Activated CD4-positive, alpha-beta T cell treated with anti-CD3 and anti-CD28 coated beads, Interleukin-2, Interleukin-4, amounts not matched to agents 100 ng/mL and 50 ng/mL, durations not matched to agents 16 hours and 8 hours (primary cell): Measurements from ENCODE around the gene TP63.

Experiments used
- DNase-seq: peaks from one replicate; pipeline ENCODE4 v3.0.0-alpha.2; 2020; ENCODE audit warnings: low spot score

TP63 gene

GRCh38 chr3:189776149-189776824, 145.1 kb downstream of the TP63 start:
- DNase-seq: no peak

- no peak for DNase-seq
These were observed 147.3 kb downstream of the TP63 start for GRCh38 chr3:189778340-189778950.

GRCh38 chr3:189779166-189779565, 148.0 kb downstream of the TP63 start:
- no peak for DNase-seq

GRCh38 chr3:189780546-189781270, 149.5 kb downstream of the TP63 start:
- no peak for DNase-seq

GRCh38 chr3:189781415-189781814, 150.2 kb downstream of the TP63 start:
- DNase-seq: no peak

- no peak for DNase-seq
These were observed 155.4 kb downstream of the TP63 start for GRCh38 chr3:189786479-189787064.

GRCh38 chr3:189787191-189787590, 156.0 kb downstream of the TP63 start:
- DNase-seq: no peak

GRCh38 chr3:189787632-189788031, 156.4 kb downstream of the TP63 start:
- no peak for DNase-seq

GRCh38 chr3:189789432-189789831, 158.2 kb downstream of the TP63 start:
- DNase-seq: no peak

- DNase-seq: no peak
These were observed 159.5 kb downstream of the TP63 start for GRCh38 chr3:189790658-189791057.

GRCh38 chr3:189792046-189792929, 161.1 kb downstream of the TP63 start:
- no peak for DNase-seq

- DNase-seq: no peak
These were observed 163.3 kb downstream of the TP63 start for GRCh38 chr3:189794518-189794917.

- no peak for DNase-seq
These were observed 166.0 kb downstream of the TP63 start for GRCh38 chr3:189797103-189797750.

- no peak for DNase-seq
These were observed 168.2 kb downstream of the TP63 start for GRCh38 chr3:189799366-189799765.

GRCh38 chr3:189800436-189800835, 169.2 kb downstream of the TP63 start:
- DNase-seq: no peak

GRCh38 chr3:189803254-189803653, 172.1 kb downstream of the TP63 start:
- DNase-seq: no peak

GRCh38 chr3:189805375-189806067, 174.3 kb downstream of the TP63 start:
- no peak for DNase-seq

GRCh38 chr3:189806171-189806951, 175.2 kb downstream of the TP63 start:
- DNase-seq: no peak

- no peak for DNase-seq
These were observed 177.2 kb downstream of the TP63 start for GRCh38 chr3:189808246-189809007.
